DND-41 (cell line): ENCODE measurements around the gene SH3TC1.

Experiments
- ATAC-seq: fragments of 200-7000 bp; cut with Tn5 transposase; 3 replicates; pipeline ENCODE4 v1.9.1; 2021; ENCODE audit warnings: low read depth; ENCODE audit not compliant: insufficient read depth
- DNase-seq: peaks from one replicate; pipeline ENCODE4 v3.0.0-alpha.2; 2020
- H2AFZ ChIP-seq: 2 replicates; pipeline ENCODE4 v1.6.0; 2012; ENCODE audit warnings: low read depth, low read length
- H3K27ac ChIP-seq: 2 replicates; pipeline ENCODE4 v1.5.1; 2012; ENCODE audit warnings: low read length, inconsistent platforms
- H3K27me3 ChIP-seq: fragments of 200-600 bp; sonication (generic); 2 replicates; pipeline ENCODE4 v1.6.0; 2012; ENCODE audit warnings: low read length, mild to moderate bottlenecking, inconsistent platforms; ENCODE audit not compliant: insufficient read depth, poor library complexity
- H3K36me3 ChIP-seq: 2 replicates; pipeline ENCODE4 v1.5.1; 2012; ENCODE audit warnings: low read length, inconsistent platforms; ENCODE audit not compliant: insufficient read depth
- H3K4me1 ChIP-seq: 2 replicates; pipeline ENCODE4 v1.5.1; 2012; ENCODE audit warnings: mild to moderate bottlenecking, low read length; ENCODE audit not compliant: insufficient read depth
- H3K4me2 ChIP-seq: 2 replicates; pipeline ENCODE4 v1.6.0; 2012; ENCODE audit warnings: mild to moderate bottlenecking, moderate library complexity, low read length, inconsistent platforms; ENCODE audit not compliant: insufficient read depth
- H3K4me3 ChIP-seq, 2 experiments: fragments of 200-600 bp in 1 of 2; shearing (Covaris generic) in 1 of 2; 2 replicates each; pipeline ENCODE4 v1.5.1; 2012 to 2016; ENCODE audit warnings: inconsistent platforms in 2 of 2, low read length in 2 of 2, mild to moderate bottlenecking in 2 of 2, low read depth in 1 of 2, moderate library complexity in 1 of 2
- H3K79me2 ChIP-seq: 2 replicates; pipeline ENCODE4 v1.6.0; 2012; ENCODE audit warnings: low read length, inconsistent platforms; ENCODE audit not compliant: insufficient read depth
- H3K9ac ChIP-seq: 2 replicates; pipeline ENCODE4 v1.6.0; 2012; ENCODE audit warnings: low read depth, mild to moderate bottlenecking, inconsistent platforms, low read length, moderate library complexity
- H3K9me3 ChIP-seq: 2 replicates; pipeline ENCODE4 v1.5.1; 2012; ENCODE audit warnings: low read length, moderate library complexity, mild to moderate bottlenecking, inconsistent platforms; ENCODE audit not compliant: insufficient read depth, severe bottlenecking
- H4K20me1 ChIP-seq: 2 replicates; pipeline ENCODE4 v1.6.0; 2012; ENCODE audit warnings: low read length; ENCODE audit not compliant: insufficient read depth
- EZH2 ChIP-seq: IDR thresholded peaks from 3 replicates; pipeline ENCODE4 v1.6.1; 2012; ENCODE audit warnings: borderline replicate concordance, low read depth, mild to moderate bottlenecking, moderate library complexity, low read length, inconsistent platforms; ENCODE audit not compliant: severe bottlenecking
- TF ChIP-seq, protein P1 (sequence below): IDR thresholded peaks from 2 replicates; pipeline ENCODE4 v1.5.1; 2012; ENCODE audit warnings: borderline replicate concordance, low read length, moderate library complexity, mild to moderate bottlenecking; ENCODE audit not compliant: poor library complexity, severe bottlenecking; ENCODE audit errors: extremely low read depth

SH3TC1 gene

DNA sequence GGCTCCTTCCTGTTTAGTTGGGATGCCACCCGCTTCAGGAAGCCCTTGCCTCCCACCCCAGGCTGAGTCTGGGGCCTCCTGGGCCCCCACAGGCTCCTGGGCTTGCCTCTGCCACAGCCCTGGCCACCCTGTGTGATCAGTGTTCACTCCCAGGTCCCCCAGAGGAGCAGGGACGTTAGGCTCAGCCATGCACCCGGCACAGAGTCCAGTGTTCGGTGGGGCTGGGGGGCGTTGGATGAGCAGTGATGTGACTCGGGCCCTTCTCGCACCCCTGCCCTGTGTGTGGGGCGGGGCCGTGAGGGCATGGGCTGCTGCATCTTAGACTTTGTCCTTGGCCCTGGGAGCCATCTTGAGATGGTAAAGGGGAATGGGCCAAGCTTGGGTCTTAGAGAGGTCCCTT lies 40.6 kb downstream of the SH3TC1 start:
- Histone ChIP-seq H3K79me2 (no peaks in the 10 kb centered on the region), H3K27ac (no peak overlapping the region), H3K9ac (no peak overlapping the region), H3K27me3 (no peaks in the 10 kb centered on the region), H3K4me2 (no peak overlapping the region), H3K36me3 (peaks cover 12% of the 10 kb centered on the region; the same call in 1 of the 2 replicates), H3K9me3 (no peaks in the 10 kb centered on the region), H4K20me1 (peaks cover 8% of the 10 kb centered on the region; the same call in 1 of the 2 replicates), H3K4me1 (no peaks in the 10 kb centered on the region; the same call in 1 of the 2 replicates), H3K4me3 (no peak overlapping the region), H2AFZ (no peak overlapping the region)
- DNase-seq (no peak), ATAC-seq (no peak)
- TF ChIP-seq, protein P1, sequence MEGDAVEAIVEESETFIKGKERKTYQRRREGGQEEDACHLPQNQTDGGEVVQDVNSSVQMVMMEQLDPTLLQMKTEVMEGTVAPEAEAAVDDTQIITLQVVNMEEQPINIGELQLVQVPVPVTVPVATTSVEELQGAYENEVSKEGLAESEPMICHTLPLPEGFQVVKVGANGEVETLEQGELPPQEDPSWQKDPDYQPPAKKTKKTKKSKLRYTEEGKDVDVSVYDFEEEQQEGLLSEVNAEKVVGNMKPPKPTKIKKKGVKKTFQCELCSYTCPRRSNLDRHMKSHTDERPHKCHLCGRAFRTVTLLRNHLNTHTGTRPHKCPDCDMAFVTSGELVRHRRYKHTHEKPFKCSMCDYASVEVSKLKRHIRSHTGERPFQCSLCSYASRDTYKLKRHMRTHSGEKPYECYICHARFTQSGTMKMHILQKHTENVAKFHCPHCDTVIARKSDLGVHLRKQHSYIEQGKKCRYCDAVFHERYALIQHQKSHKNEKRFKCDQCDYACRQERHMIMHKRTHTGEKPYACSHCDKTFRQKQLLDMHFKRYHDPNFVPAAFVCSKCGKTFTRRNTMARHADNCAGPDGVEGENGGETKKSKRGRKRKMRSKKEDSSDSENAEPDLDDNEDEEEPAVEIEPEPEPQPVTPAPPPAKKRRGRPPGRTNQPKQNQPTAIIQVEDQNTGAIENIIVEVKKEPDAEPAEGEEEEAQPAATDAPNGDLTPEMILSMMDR: no peak
- no peak for TF ChIP-seq EZH2

DNA sequence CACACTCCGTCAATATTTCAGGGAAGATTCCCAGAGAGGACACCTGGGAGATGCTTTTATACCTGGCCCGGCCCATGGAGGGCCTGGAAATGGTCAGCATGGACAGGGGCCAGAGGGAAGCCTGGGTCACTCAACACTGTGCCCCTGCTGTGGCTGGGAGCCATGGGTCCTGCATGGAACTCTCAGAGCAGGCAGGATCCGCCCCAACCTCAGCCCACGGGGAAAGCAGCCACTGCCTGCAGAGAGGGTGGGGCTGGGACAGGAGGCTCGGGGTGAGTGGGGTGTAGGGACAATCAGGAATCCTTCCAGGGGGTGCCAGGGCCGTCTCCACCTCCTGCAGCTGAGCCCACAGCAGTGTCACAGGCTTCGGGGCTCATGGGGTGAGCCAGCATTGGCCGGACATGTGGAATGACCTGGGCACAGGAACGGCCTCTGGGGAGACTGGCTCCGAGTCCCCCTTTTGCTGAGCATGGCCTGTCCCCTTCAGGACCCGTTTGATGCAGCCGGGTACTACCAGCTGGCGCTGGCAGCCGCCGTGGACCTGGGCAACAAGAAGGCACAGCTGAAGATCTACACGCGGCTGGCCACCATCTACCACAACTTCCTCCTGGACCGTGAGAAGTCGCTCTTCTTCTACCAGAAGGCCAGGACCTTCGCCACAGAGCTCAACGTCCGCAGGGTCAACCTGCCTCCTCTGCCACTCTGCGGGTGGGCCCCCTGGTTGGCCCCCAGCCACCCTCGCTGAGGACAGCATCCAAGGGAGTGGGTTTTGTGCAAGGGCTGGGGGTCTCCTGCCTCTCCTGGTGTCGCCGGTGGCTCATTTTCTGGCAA lies 41.3 kb downstream of the SH3TC1 start:
- Histone ChIP-seq H3K9ac (no peak overlapping the region), H3K9me3 (peaks cover under 1% of the 10 kb centered on the region), H2AFZ (no peak overlapping the region), H3K4me2 (no peak overlapping the region), H3K27ac (no peak overlapping the region), H4K20me1 (peaks cover 7% of the 10 kb centered on the region; the same call in 1 of the 2 replicates), H3K4me3 (no peak overlapping the region), H3K36me3 (peaks cover 12% of the 10 kb centered on the region; the same call in 1 of the 2 replicates), H3K4me1 (no peaks in the 10 kb centered on the region; the same call in 1 of the 2 replicates), H3K27me3 (no peaks in the 10 kb centered on the region), H3K79me2 (no peaks in the 10 kb centered on the region)
- no peak for ATAC-seq
- TF ChIP-seq EZH2: no peak
- TF ChIP-seq, protein P1: no peak
- no peak for DNase-seq

DNA sequence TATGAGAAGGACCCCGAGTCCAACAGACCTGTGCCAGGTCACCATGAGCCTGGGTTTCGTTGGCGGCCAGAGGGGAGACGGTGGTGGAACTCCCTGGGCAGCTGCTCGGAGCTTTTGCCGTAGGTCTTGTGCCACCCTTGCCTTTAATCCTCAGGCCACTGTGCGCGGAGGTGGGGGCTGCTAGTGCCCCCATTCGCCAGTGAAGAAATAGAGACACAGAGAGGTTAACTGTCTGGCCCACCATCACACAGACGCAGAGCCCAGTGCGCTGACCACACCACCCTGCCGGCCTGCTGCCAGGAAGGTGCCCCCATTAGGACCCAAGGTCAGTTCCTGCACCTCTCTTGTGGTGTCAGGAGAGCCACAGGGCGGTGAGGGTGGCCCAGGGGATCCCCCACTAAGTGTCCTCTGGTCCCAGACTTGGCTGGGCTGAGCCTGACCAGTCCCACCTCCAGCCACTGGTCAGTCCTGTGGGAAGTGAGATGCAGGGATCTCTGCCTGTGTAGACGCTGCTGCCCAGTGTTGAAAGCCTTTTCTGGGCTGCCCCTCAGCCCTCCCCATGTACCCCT lies 42.2 kb downstream of the SH3TC1 start:
- H3K4me3 ChIP-seq: no peak overlapping the region
- H3K36me3 ChIP-seq: peaks cover 8% of the 10 kb centered on the region; the same call in 1 of the 2 replicates
- no peak overlapping the region for H3K9ac ChIP-seq
- H3K27me3 ChIP-seq: no peaks in the 10 kb centered on the region
- H3K79me2 ChIP-seq: no peaks in the 10 kb centered on the region
- peaks cover 5% of the 10 kb centered on the region; the same call in 1 of the 2 replicates for H3K4me1 ChIP-seq
- TF ChIP-seq, protein P1: no peak
- no peak for TF ChIP-seq EZH2
- ATAC-seq: no peak
- DNase-seq: no peak
- no peak overlapping the region for H2AFZ ChIP-seq
- H3K4me2 ChIP-seq: no peak overlapping the region
- H3K27ac ChIP-seq: no peak overlapping the region
- no peaks in the 10 kb centered on the region; the same call in 1 of the 2 replicates for H4K20me1 ChIP-seq
- H3K9me3 ChIP-seq: peaks cover 2% of the 10 kb centered on the region
